Epithelial cell of esophagus (primary cell): ENCODE measurements around the gene TAAR2.

Experiments
- DNase-seq: peaks from one replicate; pipeline ENCODE4 v3.0.0; 2010; ENCODE audit warnings: low read depth
- H3K4me3 ChIP-seq: 2 replicates; pipeline ENCODE4 v1.5.1; 2011; ENCODE audit warnings: mild to moderate bottlenecking, low read length, control low read depth
- TF ChIP-seq, protein P1 (sequence below): IDR thresholded peaks from 2 replicates; pipeline ENCODE4 v1.5.1; 2011; ENCODE audit warnings: low read depth, mild to moderate bottlenecking, low read length, control low read depth, inconsistent platforms; ENCODE audit not compliant: insufficient read depth; ENCODE audit errors: missing control alignments

The TAAR2 gene, protein sequence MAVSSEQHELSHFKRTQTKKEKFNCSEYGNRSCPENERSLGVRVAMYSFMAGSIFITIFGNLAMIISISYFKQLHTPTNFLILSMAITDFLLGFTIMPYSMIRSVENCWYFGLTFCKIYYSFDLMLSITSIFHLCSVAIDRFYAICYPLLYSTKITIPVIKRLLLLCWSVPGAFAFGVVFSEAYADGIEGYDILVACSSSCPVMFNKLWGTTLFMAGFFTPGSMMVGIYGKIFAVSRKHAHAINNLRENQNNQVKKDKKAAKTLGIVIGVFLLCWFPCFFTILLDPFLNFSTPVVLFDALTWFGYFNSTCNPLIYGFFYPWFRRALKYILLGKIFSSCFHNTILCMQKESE

DNA sequence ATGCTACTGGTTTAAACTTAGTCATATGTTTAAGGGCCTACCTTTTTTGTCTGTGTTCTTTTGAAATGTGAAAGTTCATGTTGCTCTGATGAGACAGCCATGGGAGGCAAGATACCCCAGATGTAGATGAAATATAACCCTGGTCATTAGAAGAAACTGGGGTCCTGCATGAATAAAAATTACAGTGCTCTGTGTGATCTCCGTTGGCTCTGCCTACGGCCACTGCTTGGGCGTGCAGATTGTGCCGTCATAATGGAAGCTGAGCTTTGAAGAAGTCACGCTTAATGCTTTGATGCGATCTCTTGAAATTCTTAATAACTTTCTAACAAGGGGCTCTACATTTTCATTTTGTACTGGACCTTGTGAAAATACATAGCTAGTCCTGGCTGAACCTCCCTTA is at the start of gene TAAR2:
Gene TAAR2, minus strand, starts transcription at position 101 of the 400 bp plus-strand sequence. Its CDS starts 0 bp downstream, at position 101.
- no peak for DNase-seq
- TF ChIP-seq, protein P1, sequence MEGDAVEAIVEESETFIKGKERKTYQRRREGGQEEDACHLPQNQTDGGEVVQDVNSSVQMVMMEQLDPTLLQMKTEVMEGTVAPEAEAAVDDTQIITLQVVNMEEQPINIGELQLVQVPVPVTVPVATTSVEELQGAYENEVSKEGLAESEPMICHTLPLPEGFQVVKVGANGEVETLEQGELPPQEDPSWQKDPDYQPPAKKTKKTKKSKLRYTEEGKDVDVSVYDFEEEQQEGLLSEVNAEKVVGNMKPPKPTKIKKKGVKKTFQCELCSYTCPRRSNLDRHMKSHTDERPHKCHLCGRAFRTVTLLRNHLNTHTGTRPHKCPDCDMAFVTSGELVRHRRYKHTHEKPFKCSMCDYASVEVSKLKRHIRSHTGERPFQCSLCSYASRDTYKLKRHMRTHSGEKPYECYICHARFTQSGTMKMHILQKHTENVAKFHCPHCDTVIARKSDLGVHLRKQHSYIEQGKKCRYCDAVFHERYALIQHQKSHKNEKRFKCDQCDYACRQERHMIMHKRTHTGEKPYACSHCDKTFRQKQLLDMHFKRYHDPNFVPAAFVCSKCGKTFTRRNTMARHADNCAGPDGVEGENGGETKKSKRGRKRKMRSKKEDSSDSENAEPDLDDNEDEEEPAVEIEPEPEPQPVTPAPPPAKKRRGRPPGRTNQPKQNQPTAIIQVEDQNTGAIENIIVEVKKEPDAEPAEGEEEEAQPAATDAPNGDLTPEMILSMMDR: no peak
- H3K4me3 ChIP-seq: no peak within 1 kb of the TSS

DNA sequence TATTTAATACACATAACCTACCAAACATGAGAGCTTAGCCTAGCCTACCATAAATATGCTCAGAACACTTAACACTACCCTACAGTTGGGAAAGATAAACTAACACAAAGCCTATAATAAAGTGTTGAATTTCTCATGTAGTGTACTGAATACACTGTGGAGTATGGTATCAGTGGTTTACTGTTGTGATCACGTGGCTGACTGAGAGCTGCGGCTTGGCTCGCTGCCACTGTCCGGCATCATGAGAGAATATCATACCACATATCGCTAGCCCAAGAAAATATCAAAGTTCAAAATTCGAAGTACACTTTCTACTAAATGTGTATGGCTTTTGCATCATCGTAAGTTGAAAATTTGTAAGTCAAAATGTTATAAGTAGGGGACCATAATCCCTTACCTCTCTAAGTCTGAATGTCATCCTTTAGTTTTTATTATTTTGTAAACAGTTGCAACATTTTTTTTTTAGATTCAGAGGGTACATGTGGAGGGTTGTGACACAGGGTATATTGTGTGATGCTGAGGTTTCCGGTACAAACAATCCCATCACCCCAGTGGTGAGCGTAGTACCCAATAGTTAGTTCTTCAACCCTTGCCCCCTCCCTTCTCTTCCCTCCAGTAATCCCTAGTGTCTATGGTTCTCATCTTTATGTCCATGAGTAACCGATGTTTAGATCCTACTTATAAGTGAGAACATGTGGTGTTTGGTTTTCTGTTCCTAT is 49.5 kb upstream of the TAAR2 start:
- TF ChIP-seq, protein P1: no peak
- no peak for DNase-seq
- H3K4me3 ChIP-seq: no peak overlapping the region

DNA sequence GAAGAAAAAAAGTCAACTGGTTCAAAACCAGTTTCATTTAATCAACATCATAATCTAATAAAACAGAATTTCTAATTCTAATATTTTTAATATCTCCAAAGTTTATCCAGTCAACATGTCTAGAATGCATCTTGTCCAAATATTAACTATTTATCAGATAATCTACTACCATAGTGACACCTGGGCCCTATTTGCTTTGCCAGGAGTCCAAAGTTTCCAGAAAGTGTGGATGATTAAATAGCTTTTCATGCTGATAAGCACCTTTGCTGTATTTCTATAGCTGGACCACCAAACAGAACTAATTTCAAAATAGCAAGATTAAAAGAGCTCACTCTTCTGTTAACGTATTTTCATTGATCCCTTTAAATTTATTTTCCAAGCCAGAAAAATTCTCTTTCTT is 47.2 kb upstream of the TAAR2 start:
- no peak overlapping the region for H3K4me3 ChIP-seq
- TF ChIP-seq, protein P1: no peak
- DNase-seq: no peak

DNA sequence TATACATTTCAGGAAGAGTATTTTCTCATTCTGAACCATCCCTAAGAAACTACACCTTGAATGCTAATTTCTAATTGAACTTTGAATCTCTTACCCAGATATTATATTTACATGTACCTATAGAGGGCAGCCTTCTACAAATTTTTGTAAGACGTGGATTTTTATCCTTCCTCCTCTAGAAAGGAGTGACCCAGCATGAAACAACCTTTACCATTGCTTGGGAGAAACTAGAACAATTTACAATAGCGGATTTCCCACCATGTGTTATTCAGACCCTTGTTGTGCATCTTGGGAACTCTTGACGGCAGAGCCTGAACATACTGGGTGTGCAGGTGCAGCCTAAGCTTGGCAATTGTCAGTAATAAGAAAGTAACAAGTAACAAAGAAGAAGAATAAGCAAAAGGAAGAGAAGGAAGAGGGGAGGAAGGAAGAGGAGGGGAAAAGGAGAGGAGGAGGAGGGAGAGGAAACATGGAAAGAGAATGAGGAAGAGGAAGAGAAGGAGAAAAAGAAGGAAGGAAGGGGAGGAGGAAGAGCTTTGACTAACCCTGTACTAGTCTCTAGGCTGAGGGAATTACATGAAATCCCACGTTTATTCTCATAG is 45.7 kb upstream of the TAAR2 start:
- H3K4me3 ChIP-seq: no peak overlapping the region
- peak; percentile 58 for DNase-seq
- TF ChIP-seq, protein P1: peak; percentile 42

DNA sequence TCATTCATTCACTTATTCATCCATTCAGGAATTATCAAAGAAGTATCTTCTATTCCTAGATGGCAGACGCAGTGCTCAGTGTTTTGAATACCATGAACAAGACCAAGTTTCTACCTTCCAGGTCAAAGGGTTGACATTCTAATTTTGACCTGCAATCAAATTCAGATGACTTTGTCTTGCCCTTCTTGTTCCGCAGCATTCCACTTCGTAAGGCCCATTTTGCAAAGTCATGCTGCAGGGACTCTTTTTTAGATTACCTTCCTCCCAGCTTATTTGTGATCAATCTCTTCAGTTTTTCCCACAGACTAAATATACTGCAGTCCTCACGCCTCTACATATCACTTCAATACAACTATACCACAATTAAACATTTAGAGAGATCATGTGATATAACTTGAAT is 42.0 kb upstream of the TAAR2 start:
- TF ChIP-seq, protein P1: no peak
- H3K4me3 ChIP-seq: no peak overlapping the region
- peak; percentile 23 for DNase-seq

DNA sequence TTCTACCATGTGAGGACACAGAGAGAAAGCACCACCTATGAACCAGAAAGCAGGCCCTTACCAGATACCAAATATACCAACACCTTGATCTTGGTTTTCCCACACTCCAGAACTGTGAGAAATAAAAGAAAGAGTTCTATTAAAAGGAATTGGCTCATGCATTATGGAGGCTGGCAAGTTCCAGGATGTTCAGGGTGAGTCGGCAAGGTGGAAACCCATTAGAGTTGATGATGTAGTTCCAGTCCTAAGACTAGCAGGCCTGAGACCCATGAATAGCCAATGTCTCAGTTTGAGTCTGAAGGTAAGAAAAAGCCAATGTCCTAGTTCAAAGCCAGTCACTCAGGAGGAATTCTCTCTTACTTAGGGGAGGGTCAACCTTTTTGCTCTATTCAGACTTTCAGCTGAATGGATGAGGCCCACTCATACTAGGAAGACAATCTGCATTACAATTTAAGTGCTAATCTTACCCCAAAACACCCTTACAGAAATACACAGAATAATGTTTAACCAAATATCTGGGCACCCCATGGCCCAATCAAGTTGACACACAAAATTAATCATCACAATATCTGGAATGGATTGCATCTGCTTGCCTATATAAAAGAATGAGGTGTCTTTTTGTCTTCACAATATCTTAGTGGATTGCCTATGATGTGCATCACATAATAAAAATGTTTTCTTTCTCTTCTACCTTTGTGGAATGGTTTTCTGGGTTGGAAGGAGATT is 40.4 kb upstream of the TAAR2 start:
- H3K4me3 ChIP-seq: no peak overlapping the region
- TF ChIP-seq, protein P1: no peak
- DNase-seq: peak; percentile 51
